22Rv1 (cell line): ENCODE results near the gene TGFB2.

ENCODE experiments used
- CTCF ChIP-seq: fragments of 450-650 bp; IDR thresholded peaks from 2 replicates; pipeline ENCODE4 v1.5.1; 2017; ENCODE audit warnings: mild to moderate bottlenecking
- ZFX ChIP-seq: fragments of 450-650 bp; IDR thresholded peaks from 2 replicates; pipeline ENCODE4 v1.6.1; 2017; ENCODE audit warnings: antibody characterized with exemption, borderline replicate concordance

- TF ChIP-seq CTCF = no peak
- no peak for TF ChIP-seq ZFX
Observed at GRCh38 chr1:218377143-218377660, 32.1 kb downstream of the TGFB2 start.
